PC-3 (cell line): ENCODE results near the gene MRPL27. TPM values are rescaled to one million over a fixed set of nuclear protein-coding genes. Genes with fewer than 3 reads are reported as not detected.

Experiments used
- ATAC-seq: fragments of 200-7000 bp; cut with Tn5 transposase; 2 replicates; pipeline ENCODE4 v1.9.1; 2020; ENCODE audit warnings: mild to moderate bottlenecking, moderate library complexity
- BruUV-seq: library from RNA; stranded (reverse); fragments of 400-500 nt; replicated peaks from 2 replicates; lab custom pipeline; 2021; lab: Mats Ljungman, UMichigan
- CTCF ChIA-PET: fragments of 300-600 bp; sonication (Branson Sonifier 250); formaldehyde crosslinking; loops from one replicate; lab custom pipeline; 2022; ENCODE audit warnings: antibody characterized with exemption; lab: Charles Lee
- POLR2A ChIA-PET: fragments of 300-600 bp; sonication (Branson Sonifier 250); formaldehyde crosslinking; loops from one replicate; lab custom pipeline; 2022; ENCODE audit warnings: antibody characterized with exemption; ENCODE audit not compliant: unreplicated experiment; lab: Charles Lee
- DNase-seq: peaks from one replicate; pipeline ENCODE4 v3.0.0-alpha.2; 2015
- H2AFZ ChIP-seq: fragments of 300-600 bp; sonication (generic); 2 replicates; pipeline ENCODE4 v1.6.0; 2016; ENCODE audit warnings: antibody characterized with exemption, low read length
- H3F3A ChIP-seq: fragments of 300-600 bp; sonication (generic); one replicate; pipeline ENCODE4 v1.6.0; 2017; ENCODE audit warnings: antibody characterized with exemption, low read length, control low read depth, mild to moderate bottlenecking; ENCODE audit not compliant: unreplicated experiment
- H3K27ac ChIP-seq: fragments of 300-600 bp; sonication (generic); 2 replicates; pipeline ENCODE4 v1.5.1; 2016; ENCODE audit warnings: mild to moderate bottlenecking, low read length
- H3K27me3 ChIP-seq: fragments of 300-600 bp; sonication (generic); 2 replicates; pipeline ENCODE4 v1.6.1; 2016; ENCODE audit warnings: low read length, mixed read lengths
- H3K36me3 ChIP-seq: fragments of 300-600 bp; sonication (generic); 2 replicates; pipeline ENCODE4 v1.6.1; 2016; ENCODE audit warnings: low read depth, mixed run types, low read length, mixed read lengths
- H3K4me1 ChIP-seq: fragments of 300-600 bp; sonication (generic); 2 replicates; pipeline ENCODE4 v1.5.1; 2016; ENCODE audit warnings: low read length; ENCODE audit not compliant: insufficient read depth
- H3K4me2 ChIP-seq: fragments of 300-600 bp; sonication (generic); 2 replicates; pipeline ENCODE4 v1.6.0; 2016; ENCODE audit warnings: low read length
- H3K4me3 ChIP-seq: fragments of 300-600 bp; sonication (generic); 2 replicates; pipeline ENCODE4 v1.5.1; 2016; ENCODE audit warnings: mild to moderate bottlenecking, low read length, mixed read lengths
- H3K79me2 ChIP-seq: fragments of 300-600 bp; sonication (generic); 2 replicates; pipeline ENCODE4 v1.6.1; 2017; ENCODE audit warnings: low read length, mixed read lengths
- H3K9ac ChIP-seq: fragments of 300-600 bp; sonication (generic); 2 replicates; pipeline ENCODE4 v1.6.0; 2016; ENCODE audit warnings: mild to moderate bottlenecking, low read length
- H3K9me2 ChIP-seq: fragments of 300-600 bp; sonication (generic); replicated peaks from 2 replicates; pipeline ENCODE4 v1.6.1; 2016; ENCODE audit warnings: mixed run types, low read length, mixed read lengths
- H3K9me3 ChIP-seq: fragments of 300-600 bp; sonication (generic); 2 replicates; pipeline ENCODE4 v1.6.1; 2016; ENCODE audit warnings: low read length, mixed read lengths
- H4K20me1 ChIP-seq: fragments of 300-600 bp; sonication (generic); 2 replicates; pipeline ENCODE4 v1.6.1; 2016; ENCODE audit warnings: low read length, mixed read lengths
- EZH2 ChIP-seq: fragments of 300-600 bp; sonication (generic); IDR thresholded peaks from one replicate; pipeline ENCODE4 v1.6.1; 2017; ENCODE audit warnings: antibody characterized with exemption, mild to moderate bottlenecking, low read length; ENCODE audit not compliant: unreplicated experiment
- EZH2phosphoT487 ChIP-seq: fragments of 300-600 bp; sonication (generic); IDR thresholded peaks from 2 replicates; pipeline ENCODE4 v1.6.1; 2018; ENCODE audit warnings: mild to moderate bottlenecking, antibody characterized with exemption, low read length, borderline replicate concordance
- intact Hi-C: fragments of 100-400 bp; cut with micrococcal nuclease; formaldehyde crosslinking; loops from 2 replicates; pipeline ENCODE4 v1.9.0; 2023
- total RNA-seq: library from RNA; depleted of rRNA; stranded (reverse); fragments of >200 nt; gene quantifications from 2 replicates; pipeline ENCODE4 v1.2.3, GENCODE V29; 2014
- TF ChIP-seq, protein P1 (sequence below): fragments of 300-600 bp; sonication (generic); conservative IDR thresholded peaks from 2 replicates; pipeline ENCODE4 v1.5.1; 2017; ENCODE audit warnings: antibody characterized with exemption, low read depth, mild to moderate bottlenecking, low read length

MRPL27 gene
- total RNA-seq, 1 experiment from 2014 or later: 168 TPM

DNA sequence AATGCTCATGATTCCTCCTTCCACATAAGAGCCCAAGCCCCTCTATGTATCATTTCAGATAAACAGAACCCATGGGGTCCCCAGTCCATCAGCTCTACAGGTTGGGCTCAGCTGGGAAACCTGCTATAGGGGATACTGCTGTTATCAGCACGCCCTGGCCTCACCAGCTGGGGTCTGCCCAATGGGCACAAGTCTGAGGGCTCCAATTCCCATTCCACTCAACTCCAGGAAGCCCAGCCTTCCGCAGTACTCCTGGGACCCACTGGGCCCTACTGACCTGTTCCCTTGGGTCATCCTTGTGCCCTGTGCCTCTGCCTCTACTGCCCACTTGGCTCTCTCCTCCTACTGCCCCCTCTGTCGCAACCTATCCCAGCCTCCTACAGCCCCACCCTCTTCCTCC, 43.3 kb downstream of the MRPL27 start:
- Histone ChIP-seq H3K9ac (no peak overlapping the region), H3K9me2 (no peaks in the 10 kb centered on the region), H3K4me3 (no peak overlapping the region), H4K20me1 (no peaks in the 10 kb centered on the region), H3K27ac (no peak overlapping the region), H3F3A (no peaks in the 10 kb centered on the region), H3K36me3 (no peaks in the 10 kb centered on the region), H3K27me3 (no peaks in the 10 kb centered on the region), H3K4me1 (peaks cover 12% of the 10 kb centered on the region), H2AFZ (no peak overlapping the region), H3K79me2 (no peaks in the 10 kb centered on the region), H3K9me3 (no peaks in the 10 kb centered on the region), H3K4me2 (no peak overlapping the region)
- ChIA-PET POLR2A (no interaction called here), CTCF (interaction anchor here (0.5 to 0.7 kb wide), 2 partner anchors 31 to 32 kb away, joined by 4 to 8 read pairs; no protein-coding TSS in a partner anchor)
- ATAC-seq: no peak
- intact Hi-C loops: no loop called here
- DNase-seq: no peak
- BruUV-seq: no TSS peak
- TF ChIP-seq EZH2phosphoT487: no peak
- no peak for TF ChIP-seq EZH2
- TF ChIP-seq, protein P1, sequence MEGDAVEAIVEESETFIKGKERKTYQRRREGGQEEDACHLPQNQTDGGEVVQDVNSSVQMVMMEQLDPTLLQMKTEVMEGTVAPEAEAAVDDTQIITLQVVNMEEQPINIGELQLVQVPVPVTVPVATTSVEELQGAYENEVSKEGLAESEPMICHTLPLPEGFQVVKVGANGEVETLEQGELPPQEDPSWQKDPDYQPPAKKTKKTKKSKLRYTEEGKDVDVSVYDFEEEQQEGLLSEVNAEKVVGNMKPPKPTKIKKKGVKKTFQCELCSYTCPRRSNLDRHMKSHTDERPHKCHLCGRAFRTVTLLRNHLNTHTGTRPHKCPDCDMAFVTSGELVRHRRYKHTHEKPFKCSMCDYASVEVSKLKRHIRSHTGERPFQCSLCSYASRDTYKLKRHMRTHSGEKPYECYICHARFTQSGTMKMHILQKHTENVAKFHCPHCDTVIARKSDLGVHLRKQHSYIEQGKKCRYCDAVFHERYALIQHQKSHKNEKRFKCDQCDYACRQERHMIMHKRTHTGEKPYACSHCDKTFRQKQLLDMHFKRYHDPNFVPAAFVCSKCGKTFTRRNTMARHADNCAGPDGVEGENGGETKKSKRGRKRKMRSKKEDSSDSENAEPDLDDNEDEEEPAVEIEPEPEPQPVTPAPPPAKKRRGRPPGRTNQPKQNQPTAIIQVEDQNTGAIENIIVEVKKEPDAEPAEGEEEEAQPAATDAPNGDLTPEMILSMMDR: no peak

GRCh38 chr17:50328363-50329325, 44.3 kb downstream of the MRPL27 start:
- TF ChIP-seq, protein P1: no peak
- TF ChIP-seq EZH2phosphoT487 (no peak), EZH2 (no peak)
- Histone ChIP-seq H3K9me3 (no peaks in the 10 kb centered on the region), H4K20me1 (no peaks in the 10 kb centered on the region), H3K4me3 (no peak overlapping the region), H3K27ac (no peak overlapping the region), H3K4me1 (peaks cover 12% of the 10 kb centered on the region), H3K79me2 (no peaks in the 10 kb centered on the region), H3K36me3 (no peaks in the 10 kb centered on the region), H3K9ac (no peak overlapping the region), H3K9me2 (no peaks in the 10 kb centered on the region), H3K4me2 (no peak overlapping the region), H2AFZ (no peak overlapping the region), H3F3A (no peaks in the 10 kb centered on the region), H3K27me3 (no peaks in the 10 kb centered on the region)
- DNase-seq (no peak), ATAC-seq (no peak)
- ChIA-PET POLR2A (no interaction called here), CTCF (no interaction called here)
- no TSS peak for BruUV-seq
- intact Hi-C loops: no loop called here
